Neural progenitor cell (in vitro differentiated cells): ENCODE results near the gene HNRNPAB. TPM values are rescaled to one million over a fixed set of nuclear protein-coding genes. Genes with fewer than 3 reads are reported as not detected.
A peak's percentile ranks its signal among the peaks of the same experiment; 100 is the strongest.

Source experiments
- DNase-seq: peaks from one replicate; pipeline ENCODE4 v3.0.0-alpha.2; 2016; ENCODE audit warnings: low spot score
- H2AFZ ChIP-seq: fragments of 200-600 bp; sonication (generic); replicated peaks from 2 replicates; pipeline ENCODE4 v1.6.1; 2016; ENCODE audit warnings: antibody characterized with exemption
- H3F3A ChIP-seq: fragments of 200-600 bp; sonication (generic); 2 replicates; pipeline ENCODE4 v1.6.1; 2016; ENCODE audit warnings: antibody characterized with exemption, low read depth
- H3K27ac ChIP-seq: fragments of 200-600 bp; sonication (generic); 2 replicates; pipeline ENCODE4 v1.5.1; 2016; ENCODE audit warnings: mild to moderate bottlenecking
- H3K27me3 ChIP-seq: fragments of 200-600 bp; sonication (generic); 2 replicates; pipeline ENCODE4 v1.6.1; 2016; ENCODE audit warnings: mild to moderate bottlenecking, moderate library complexity
- H3K36me3 ChIP-seq: fragments of 200-600 bp; sonication (generic); 2 replicates; pipeline ENCODE4 v1.5.1; 2016
- H3K4me1 ChIP-seq: fragments of 200-600 bp; sonication (generic); 2 replicates; pipeline ENCODE4 v1.6.1; 2016; ENCODE audit warnings: mixed run types
- H3K4me2 ChIP-seq: fragments of 200-600 bp; sonication (generic); 2 replicates; pipeline ENCODE4 v1.6.1; 2016
- H3K4me3 ChIP-seq: fragments of 200-600 bp; sonication (generic); 2 replicates; pipeline ENCODE4 v1.5.1; 2016
- H3K79me2 ChIP-seq: fragments of 200-600 bp; sonication (generic); 2 replicates; pipeline ENCODE4 v1.6.1; 2016; ENCODE audit warnings: low read depth
- H3K9ac ChIP-seq: fragments of 200-600 bp; sonication (generic); 2 replicates; pipeline ENCODE4 v1.6.1; 2016
- H3K9me3 ChIP-seq: fragments of 200-600 bp; sonication (generic); 2 replicates; pipeline ENCODE4 v1.5.1; 2016; ENCODE audit warnings: low read depth
- H4K20me1 ChIP-seq: fragments of 200-600 bp; sonication (generic); 2 replicates; pipeline ENCODE4 v1.6.1; 2016; ENCODE audit warnings: low read depth
- H3K27ac Mint-ChIP-seq: 3 replicates; pipeline ENCODE4 v1.8.0; 2021; ENCODE audit warnings: mixed read lengths
- H3K27me3 Mint-ChIP-seq: 2 replicates; pipeline ENCODE4 v1.8.0; 2022; ENCODE audit warnings: low read depth, mild to moderate bottlenecking, inconsistent platforms, moderate library complexity, mixed read lengths; ENCODE audit not compliant: insufficient read depth
- H3K36me3 Mint-ChIP-seq: 3 replicates; pipeline ENCODE4 v1.8.0; 2021; ENCODE audit warnings: mixed read lengths
- H3K4me1 Mint-ChIP-seq: 3 replicates; pipeline ENCODE4 v1.8.0; 2021; ENCODE audit warnings: mixed read lengths
- H3K4me3 Mint-ChIP-seq: 3 replicates; pipeline ENCODE4 v1.8.0; 2021; ENCODE audit warnings: mild to moderate bottlenecking, moderate library complexity, mixed read lengths
- H3K9me3 Mint-ChIP-seq: 3 replicates; pipeline ENCODE4 v1.8.0; 2020; ENCODE audit warnings: mixed read lengths
- CTCF ChIP-seq: fragments of 200-600 bp; sonication (generic); IDR thresholded peaks from 2 replicates; pipeline ENCODE4 v1.5.1; 2017; ENCODE audit warnings: antibody characterized with exemption, mild to moderate bottlenecking
- EZH2 ChIP-seq: fragments of 200-600 bp; sonication (generic); IDR thresholded peaks from 2 replicates; pipeline ENCODE4 v1.6.1; 2017; ENCODE audit warnings: antibody characterized with exemption, mild to moderate bottlenecking, moderate library complexity
- EZH2phosphoT487 ChIP-seq: fragments of 200-600 bp; sonication (generic); IDR thresholded peaks from 2 replicates; pipeline ENCODE4 v1.6.1; 2017; ENCODE audit warnings: antibody characterized with exemption
- total RNA-seq: library from RNA; depleted of rRNA; stranded (reverse); fragments of >200 nt; gene quantifications from 2 replicates; pipeline ENCODE4 v1.2.3, GENCODE V29; 2015; ENCODE audit warnings: low replicate concordance

HNRNPAB gene
- total RNA-seq, 1 donor from 2014 or later = 195 TPM

- TF ChIP-seq EZH2phosphoT487 (no peak), CTCF (no peak), EZH2 (no peak)
- Mint-ChIP-seq H3K4me1 (peaks cover 7% of the 10 kb centered on the region), H3K4me3 (no peak overlapping the region), H3K27me3 (peaks cover 8% of the 10 kb centered on the region), H3K9me3 (no peaks in the 10 kb centered on the region), H3K36me3 (no peaks in the 10 kb centered on the region), H3K27ac (no peak overlapping the region)
- H3F3A ChIP-seq = no peaks in the 10 kb centered on the region
- no peak overlapping the region for H3K4me3 ChIP-seq
- no peak for DNase-seq
- H3K4me1 ChIP-seq = no peaks in the 10 kb centered on the region
- H2AFZ ChIP-seq = no peak overlapping the region
- H3K4me2 ChIP-seq = no peak overlapping the region
- H3K36me3 ChIP-seq = no peaks in the 10 kb centered on the region
- no peaks in the 10 kb centered on the region for H3K27me3 ChIP-seq
- H4K20me1 ChIP-seq = no peaks in the 10 kb centered on the region
- H3K9ac ChIP-seq = no peak overlapping the region
- no peaks in the 10 kb centered on the region for H3K79me2 ChIP-seq
- no peaks in the 10 kb centered on the region for H3K9me3 ChIP-seq
- no peak overlapping the region for H3K27ac ChIP-seq
Observed at GRCh38 chr5:178241231-178241663, 36.9 kb downstream of the HNRNPAB start.

- Histone ChIP-seq H3K27ac (no peak overlapping the region), H3K4me1 (no peaks in the 10 kb centered on the region), H3K27me3 (no peaks in the 10 kb centered on the region), H3F3A (no peaks in the 10 kb centered on the region), H4K20me1 (no peaks in the 10 kb centered on the region), H3K36me3 (no peaks in the 10 kb centered on the region), H3K4me3 (no peak overlapping the region), H3K4me2 (no peak overlapping the region), H3K9ac (no peak overlapping the region), H2AFZ (no peak overlapping the region), H3K79me2 (no peaks in the 10 kb centered on the region), H3K9me3 (no peaks in the 10 kb centered on the region)
- no peaks in the 10 kb centered on the region for H3K9me3 Mint-ChIP-seq
- peaks cover 6% of the 10 kb centered on the region for H3K27me3 Mint-ChIP-seq
- no peak overlapping the region for H3K4me3 Mint-ChIP-seq
- no peaks in the 10 kb centered on the region for H3K36me3 Mint-ChIP-seq
- no peak overlapping the region for H3K27ac Mint-ChIP-seq
- no peak for DNase-seq
- no peak for TF ChIP-seq EZH2
- no peak for TF ChIP-seq EZH2phosphoT487
- no peak for TF ChIP-seq CTCF
- H3K4me1 Mint-ChIP-seq = peaks cover 7% of the 10 kb centered on the region
Observed at GRCh38 chr5:178241688-178242231, 37.4 kb downstream of the HNRNPAB start.

- no peak overlapping the region for H3K4me3 Mint-ChIP-seq
- H4K20me1 ChIP-seq = no peaks in the 10 kb centered on the region
- no peaks in the 10 kb centered on the region for H3F3A ChIP-seq
- DNase-seq = no peak
- no peak overlapping the region for H2AFZ ChIP-seq
- no peaks in the 10 kb centered on the region for H3K9me3 Mint-ChIP-seq
- peaks cover 7% of the 10 kb centered on the region for H3K4me1 Mint-ChIP-seq
- H3K27me3 Mint-ChIP-seq = peaks cover 4% of the 10 kb centered on the region
- no peak for TF ChIP-seq EZH2
- no peak overlapping the region for H3K27ac ChIP-seq
- H3K9ac ChIP-seq = no peak overlapping the region
- no peaks in the 10 kb centered on the region for H3K27me3 ChIP-seq
- no peaks in the 10 kb centered on the region for H3K9me3 ChIP-seq
- H3K4me1 ChIP-seq = no peaks in the 10 kb centered on the region
- H3K4me2 ChIP-seq = no peak overlapping the region
- no peaks in the 10 kb centered on the region for H3K36me3 Mint-ChIP-seq
- H3K27ac Mint-ChIP-seq = peak overlapping the region; percentile 53
- H3K79me2 ChIP-seq = no peaks in the 10 kb centered on the region
- no peak overlapping the region for H3K4me3 ChIP-seq
- H3K36me3 ChIP-seq = no peaks in the 10 kb centered on the region
Observed at GRCh38 chr5:178242416-178242815, 38.1 kb downstream of the HNRNPAB start.

- H3K9me3 Mint-ChIP-seq = no peaks in the 10 kb centered on the region
- no peaks in the 10 kb centered on the region for H3K4me1 ChIP-seq
- no peak overlapping the region for H3K27ac Mint-ChIP-seq
Observed at GRCh38 chr5:178244576-178244975, 40.2 kb downstream of the HNRNPAB start.

More at GRCh38 chr5:178244576-178244975, 40.2 kb downstream of the HNRNPAB start:
- Histone ChIP-seq H2AFZ (no peak overlapping the region), H4K20me1 (no peaks in the 10 kb centered on the region), H3K9ac (no peak overlapping the region), H3K27me3 (no peaks in the 10 kb centered on the region), H3K79me2 (no peaks in the 10 kb centered on the region), H3K36me3 (no peaks in the 10 kb centered on the region), H3K4me3 (no peak overlapping the region), H3F3A (no peaks in the 10 kb centered on the region), H3K4me2 (no peak overlapping the region), H3K9me3 (no peaks in the 10 kb centered on the region), H3K27ac (no peak overlapping the region)
- no peak for DNase-seq
- H3K4me3 Mint-ChIP-seq = no peak overlapping the region
- no peaks in the 10 kb centered on the region for H3K36me3 Mint-ChIP-seq
- H3K27me3 Mint-ChIP-seq = peaks cover 4% of the 10 kb centered on the region
- TF ChIP-seq EZH2 (no peak), EZH2phosphoT487 (no peak), CTCF (no peak)
- peaks cover 10% of the 10 kb centered on the region for H3K4me1 Mint-ChIP-seq
